ENCODE results near the gene GRK5.

DNA sequence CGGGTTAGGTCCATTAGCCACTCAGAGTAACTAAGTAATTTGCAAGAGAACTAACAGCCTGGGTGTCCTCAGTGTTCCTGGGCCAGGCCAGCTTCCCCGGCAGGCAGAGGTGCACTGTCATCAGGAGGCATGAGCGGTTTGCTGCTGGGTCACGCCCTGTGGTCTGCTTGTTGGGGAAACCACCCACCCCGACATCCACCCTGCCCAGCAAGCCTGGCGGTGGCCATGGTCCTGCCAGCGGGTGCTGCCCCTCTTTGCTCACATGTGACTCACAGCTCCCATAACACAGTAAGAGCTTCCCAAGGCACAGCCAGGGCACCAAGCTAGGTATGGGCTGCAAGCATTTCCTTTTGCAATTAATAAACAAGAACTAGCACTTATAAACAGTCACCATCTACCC lies 259.3 kb downstream of the GRK5 start:
- TF ChIP-seq ZNF384 (IDR thresholded peaks at IDR 0.05) (no peak), CTBP1 (IDR thresholded peaks at IDR 0.05; ENCODE audit: borderline replicate concordance) (no peak), SP1 (IDR thresholded peaks at IDR 0.05) (no peak), FOXM1 (IDR thresholded peaks at IDR 0.05; ENCODE audit: borderline replicate concordance) (no peak), NFRKB (IDR thresholded peaks at IDR 0.05) (no peak)

Measured in HEK293T (cell line).